ENCODE data around the gene OR9G4.

- TF ChIP-seq, protein P1, sequence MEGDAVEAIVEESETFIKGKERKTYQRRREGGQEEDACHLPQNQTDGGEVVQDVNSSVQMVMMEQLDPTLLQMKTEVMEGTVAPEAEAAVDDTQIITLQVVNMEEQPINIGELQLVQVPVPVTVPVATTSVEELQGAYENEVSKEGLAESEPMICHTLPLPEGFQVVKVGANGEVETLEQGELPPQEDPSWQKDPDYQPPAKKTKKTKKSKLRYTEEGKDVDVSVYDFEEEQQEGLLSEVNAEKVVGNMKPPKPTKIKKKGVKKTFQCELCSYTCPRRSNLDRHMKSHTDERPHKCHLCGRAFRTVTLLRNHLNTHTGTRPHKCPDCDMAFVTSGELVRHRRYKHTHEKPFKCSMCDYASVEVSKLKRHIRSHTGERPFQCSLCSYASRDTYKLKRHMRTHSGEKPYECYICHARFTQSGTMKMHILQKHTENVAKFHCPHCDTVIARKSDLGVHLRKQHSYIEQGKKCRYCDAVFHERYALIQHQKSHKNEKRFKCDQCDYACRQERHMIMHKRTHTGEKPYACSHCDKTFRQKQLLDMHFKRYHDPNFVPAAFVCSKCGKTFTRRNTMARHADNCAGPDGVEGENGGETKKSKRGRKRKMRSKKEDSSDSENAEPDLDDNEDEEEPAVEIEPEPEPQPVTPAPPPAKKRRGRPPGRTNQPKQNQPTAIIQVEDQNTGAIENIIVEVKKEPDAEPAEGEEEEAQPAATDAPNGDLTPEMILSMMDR (IDR thresholded peaks at IDR 0.05; ENCODE audit: insufficient read depth, low read length) = no peak
- no peak for TF ChIP-seq POLR2AphosphoS5 (IDR thresholded peaks at IDR 0.05; ENCODE audit: low read depth)
Observed at GRCh38 chr11:56750190-56750589, 1.7 kb upstream of the OR9G4 start.
